ENCODE measurements around the gene HSPA5.

DNA sequence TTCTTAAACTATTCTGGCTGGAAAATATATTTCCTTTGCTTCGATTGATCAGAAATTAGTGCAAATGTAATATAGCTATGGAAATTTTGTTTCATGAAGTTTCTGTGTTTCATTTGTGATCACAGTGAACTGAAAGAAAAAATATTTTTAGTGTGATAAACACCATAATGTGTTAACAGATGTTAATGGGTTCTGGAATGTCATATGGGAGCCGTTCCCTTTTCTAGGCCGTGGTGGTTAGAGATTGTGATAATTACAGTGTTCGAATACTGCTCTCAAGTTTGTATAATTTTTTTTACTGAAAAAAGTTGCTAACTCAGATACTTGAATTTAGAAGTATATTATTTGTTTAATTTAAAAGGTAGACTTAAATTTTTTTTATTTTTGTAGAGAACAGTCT lies 39.8 kb upstream of the HSPA5 start:
- TF ChIP-seq GATA2 (IDR thresholded peaks at IDR 0.05; ENCODE audit: low read depth, low read length) (no peak), GATA3 (IDR thresholded peaks at IDR 0.05; ENCODE audit: low read depth, low read length) (no peak)
